Effector memory CD8-positive, alpha-beta T cell (primary cell): Measurements from ENCODE around the gene CASQ2.

Source experiments
- ATAC-seq: fragments of 150-1000 bp; cut with Tn5 transposase; replicated peaks from 2 replicates; pipeline ENCODE4 v1.10.0; 2021; ENCODE audit warnings: mild to moderate bottlenecking, moderate library complexity
- DNase-seq, 3 experiments: peaks; one replicate each; pipeline ENCODE4 v3.0.0; 2021
- H3K27ac Mint-ChIP-seq, 2 donors: one replicate each; pipeline ENCODE4 v1.8.0; 2022; ENCODE audit warnings: mild to moderate bottlenecking in 2 of 2, mixed read lengths in 2 of 2, moderate library complexity in 2 of 2
- H3K27me3 Mint-ChIP-seq, 2 donors: one replicate each; pipeline ENCODE4 v1.8.0; 2022; ENCODE audit warnings: mixed read lengths in 2 of 2
- H3K36me3 Mint-ChIP-seq: one replicate; pipeline ENCODE4 v1.8.0; 2022; ENCODE audit warnings: mild to moderate bottlenecking, moderate library complexity, mixed read lengths; ENCODE audit not compliant: insufficient read depth
- H3K4me1 Mint-ChIP-seq, 2 donors: one replicate each; pipeline ENCODE4 v1.8.0; 2022; ENCODE audit warnings: low read depth in 2 of 2, mixed read lengths in 2 of 2
- H3K4me3 Mint-ChIP-seq, 2 donors: one replicate each; pipeline ENCODE4 v1.8.0; 2022; ENCODE audit warnings: mild to moderate bottlenecking in 2 of 2, mixed read lengths in 2 of 2, moderate library complexity in 2 of 2
- H3K9me3 Mint-ChIP-seq, 2 donors: one replicate each; pipeline ENCODE4 v1.8.0; 2022; ENCODE audit warnings: mixed read lengths in 2 of 2

The CASQ2 gene

GRCh38 chr1:115740811-115741210 lies 27.7 kb downstream of the CASQ2 start:
- no peaks in the 10 kb centered on the region for H3K9me3 Mint-ChIP-seq
- DNase-seq (no peak), ATAC-seq (no peak)
- H3K4me1 Mint-ChIP-seq: no peaks in the 10 kb centered on the region
- H3K27me3 Mint-ChIP-seq: peaks cover 9 to 29% of the 10 kb centered on the region in 2 donors
- no peaks in the 10 kb centered on the region for H3K36me3 Mint-ChIP-seq
- no peak overlapping the region for H3K27ac Mint-ChIP-seq
- H3K4me3 Mint-ChIP-seq: no peak overlapping the region

- ATAC-seq (no peak), DNase-seq (no peak)
- no peaks in the 10 kb centered on the region for H3K9me3 Mint-ChIP-seq
- no peaks in the 10 kb centered on the region for H3K36me3 Mint-ChIP-seq
- no peak overlapping the region for H3K4me3 Mint-ChIP-seq
- no peak overlapping the region for H3K27ac Mint-ChIP-seq
- H3K4me1 Mint-ChIP-seq: no peaks in the 10 kb centered on the region
- peaks cover 18 to 45% of the 10 kb centered on the region in 2 donors for H3K27me3 Mint-ChIP-seq
Measured at GRCh38 chr1:115732316-115732715, 36.2 kb downstream of the CASQ2 start.

- H3K27me3 Mint-ChIP-seq: peaks cover 11 to 43% of the 10 kb centered on the region in 2 donors
Measured at GRCh38 chr1:115729756-115730155, 38.8 kb downstream of the CASQ2 start.

GRCh38 chr1:115728341-115728740 lies 40.2 kb downstream of the CASQ2 start:
- H3K4me1 Mint-ChIP-seq: no peaks in the 10 kb centered on the region
- DNase-seq (no peak), ATAC-seq (no peak)
- no peak overlapping the region for H3K27ac Mint-ChIP-seq
- no peak overlapping the region for H3K4me3 Mint-ChIP-seq
- no peaks in the 10 kb centered on the region for H3K36me3 Mint-ChIP-seq
- peaks cover 6 to 47% of the 10 kb centered on the region in 2 donors for H3K27me3 Mint-ChIP-seq
- no peaks in the 10 kb centered on the region for H3K9me3 Mint-ChIP-seq

More at GRCh38 chr1:115729756-115730155, 38.8 kb downstream of the CASQ2 start:
- Mint-ChIP-seq H3K9me3 (no peaks in the 10 kb centered on the region), H3K4me3 (no peak overlapping the region), H3K4me1 (no peaks in the 10 kb centered on the region), H3K36me3 (no peaks in the 10 kb centered on the region), H3K27ac (no peak overlapping the region)
- ATAC-seq: no peak
- DNase-seq: no peak

GRCh38 chr1:115727706-115728249 lies 40.7 kb downstream of the CASQ2 start:
- no peak overlapping the region for H3K4me3 Mint-ChIP-seq

GRCh38 chr1:115726570-115726969 lies 41.9 kb downstream of the CASQ2 start:
- H3K27me3 Mint-ChIP-seq: peaks cover 12 to 46% of the 10 kb centered on the region in 2 donors
- no peak for ATAC-seq
- H3K36me3 Mint-ChIP-seq: no peaks in the 10 kb centered on the region
- no peaks in the 10 kb centered on the region for H3K4me1 Mint-ChIP-seq
- DNase-seq: no peak
- no peaks in the 10 kb centered on the region for H3K9me3 Mint-ChIP-seq
- no peak overlapping the region for H3K4me3 Mint-ChIP-seq
- no peak overlapping the region for H3K27ac Mint-ChIP-seq

More at GRCh38 chr1:115727706-115728249, 40.7 kb downstream of the CASQ2 start:
- H3K27me3 Mint-ChIP-seq: peaks cover 6 to 45% of the 10 kb centered on the region in 2 donors
- DNase-seq (no peak), ATAC-seq (no peak)
- H3K27ac Mint-ChIP-seq: no peak overlapping the region
- H3K4me1 Mint-ChIP-seq: no peaks in the 10 kb centered on the region
- H3K9me3 Mint-ChIP-seq: no peaks in the 10 kb centered on the region
- no peaks in the 10 kb centered on the region for H3K36me3 Mint-ChIP-seq

- Mint-ChIP-seq H3K27ac (no peak overlapping the region), H3K36me3 (no peaks in the 10 kb centered on the region), H3K4me3 (no peak overlapping the region), H3K4me1 (no peaks in the 10 kb centered on the region), H3K27me3 (peaks cover 12 to 42% of the 10 kb centered on the region in 2 donors), H3K9me3 (no peaks in the 10 kb centered on the region)
- no peak for ATAC-seq
- no peak for DNase-seq
Measured at GRCh38 chr1:115726161-115726560, 42.4 kb downstream of the CASQ2 start.

- ATAC-seq (no peak), DNase-seq (no peak)
- H3K4me3 Mint-ChIP-seq: no peak overlapping the region
- no peaks in the 10 kb centered on the region for H3K9me3 Mint-ChIP-seq
- H3K27ac Mint-ChIP-seq: no peak overlapping the region
- peaks cover 12 to 36% of the 10 kb centered on the region in 2 donors for H3K27me3 Mint-ChIP-seq
- H3K36me3 Mint-ChIP-seq: no peaks in the 10 kb centered on the region
- no peaks in the 10 kb centered on the region for H3K4me1 Mint-ChIP-seq
Measured at GRCh38 chr1:115725600-115725999, 42.9 kb downstream of the CASQ2 start.

GRCh38 chr1:115723756-115724155 lies 44.8 kb downstream of the CASQ2 start:
- ATAC-seq (no peak), DNase-seq (no peak)
- no peaks in the 10 kb centered on the region for H3K36me3 Mint-ChIP-seq
- H3K27me3 Mint-ChIP-seq: peaks cover 12 to 34% of the 10 kb centered on the region in 2 donors
- no peak overlapping the region for H3K4me3 Mint-ChIP-seq
- H3K27ac Mint-ChIP-seq: no peak overlapping the region
- H3K9me3 Mint-ChIP-seq: no peaks in the 10 kb centered on the region
- H3K4me1 Mint-ChIP-seq: no peaks in the 10 kb centered on the region

GRCh38 chr1:115722221-115722620 lies 46.3 kb downstream of the CASQ2 start:
- peaks cover 26 to 38% of the 10 kb centered on the region in 2 donors for H3K27me3 Mint-ChIP-seq
- no peak overlapping the region for H3K4me3 Mint-ChIP-seq
- DNase-seq: no peak
- ATAC-seq: no peak
- H3K9me3 Mint-ChIP-seq: no peaks in the 10 kb centered on the region
- H3K27ac Mint-ChIP-seq: no peak overlapping the region
- no peaks in the 10 kb centered on the region for H3K4me1 Mint-ChIP-seq
- no peaks in the 10 kb centered on the region for H3K36me3 Mint-ChIP-seq

- DNase-seq: no peak
- peaks cover 38 to 59% of the 10 kb centered on the region in 2 donors for H3K27me3 Mint-ChIP-seq
- H3K36me3 Mint-ChIP-seq: no peaks in the 10 kb centered on the region
- ATAC-seq: no peak
- H3K4me1 Mint-ChIP-seq: no peaks in the 10 kb centered on the region
- H3K9me3 Mint-ChIP-seq: no peaks in the 10 kb centered on the region
- H3K27ac Mint-ChIP-seq: no peak overlapping the region
- H3K4me3 Mint-ChIP-seq: no peak overlapping the region
Measured at GRCh38 chr1:115719285-115719684, 49.2 kb downstream of the CASQ2 start.

- Mint-ChIP-seq H3K9me3 (no peaks in the 10 kb centered on the region), H3K27ac (no peak overlapping the region), H3K4me3 (no peak overlapping the region), H3K4me1 (no peaks in the 10 kb centered on the region), H3K36me3 (no peaks in the 10 kb centered on the region), H3K27me3 (peaks cover 36 to 63% of the 10 kb centered on the region in 2 donors)
- ATAC-seq: no peak
- no peak for DNase-seq
Measured at GRCh38 chr1:115718011-115718754, 50.3 kb downstream of the CASQ2 start.

GRCh38 chr1:115717541-115717940 lies 51.0 kb downstream of the CASQ2 start:
- DNase-seq: no peak
- Mint-ChIP-seq H3K9me3 (no peaks in the 10 kb centered on the region), H3K4me1 (no peaks in the 10 kb centered on the region), H3K4me3 (no peak overlapping the region), H3K27ac (no peak overlapping the region), H3K27me3 (peaks cover 37 to 65% of the 10 kb centered on the region in 2 donors), H3K36me3 (no peaks in the 10 kb centered on the region)
- no peak for ATAC-seq

GRCh38 chr1:115714572-115715141 lies 53.9 kb downstream of the CASQ2 start:
- ATAC-seq (no peak), DNase-seq (no peak)
- H3K36me3 Mint-ChIP-seq: no peaks in the 10 kb centered on the region
- H3K9me3 Mint-ChIP-seq: no peaks in the 10 kb centered on the region
- no peak overlapping the region for H3K4me3 Mint-ChIP-seq
- H3K27me3 Mint-ChIP-seq: peaks cover 47 to 87% of the 10 kb centered on the region in 2 donors
- no peaks in the 10 kb centered on the region for H3K4me1 Mint-ChIP-seq
- no peak overlapping the region for H3K27ac Mint-ChIP-seq
